ENCODE results near the gene BAG5. TPM values are rescaled to one million over a fixed set of nuclear protein-coding genes. Genes with fewer than 3 reads are reported as not detected.

BAG5 gene
- total and polyA plus RNA-seq, 4 experiments from 2014 or later: 33.1 to 39.5 (median 37.0) TPM

Other genes with a start within 250 kb of the BAG5 start
- 100 to 1,000 TPM; 265 to 269 TPM for gene EIF5, start 228.4 kb downstream of the BAG5 start, total RNA-seq
- gene EIF5, start 228.4 kb downstream of the BAG5 start, polyA plus RNA-seq: 100 to 1,000 TPM; 333 to 395 TPM
- gene MARK3, start 177.2 kb downstream of the BAG5 start, total RNA-seq: 100 to 1,000 TPM; 108 to 113 TPM
- 10 to 100 TPM; 18.4 to 44.7 TPM for gene MARK3, start 177.2 kb downstream of the BAG5 start, polyA plus RNA-seq
- 1 to 10 TPM; 2.8 to 3.0 TPM for gene CKB, start 39.8 kb downstream of the BAG5 start, total RNA-seq
- 1 to 10 TPM; 2.0 to 2.1 TPM for gene CKB, start 39.8 kb downstream of the BAG5 start, polyA plus RNA-seq
- gene TRMT61A, start 33.5 kb downstream of the BAG5 start, total RNA-seq: 10 to 100 TPM; 14.0 TPM
- 1 to 10 TPM; 4.6 to 9.3 TPM for gene TRMT61A, start 33.5 kb downstream of the BAG5 start, polyA plus RNA-seq
- gene COA8, start 303 bp upstream of the BAG5 start, total RNA-seq: 10 to 100 TPM; 26.1 to 29.2 TPM
- 10 to 100 TPM; 52.9 to 63.9 TPM for gene COA8, start 303 bp upstream of the BAG5 start, polyA plus RNA-seq
- gene KLC1, start 66.6 kb upstream of the BAG5 start, total RNA-seq: 100 to 1,000 TPM; 242 to 278 TPM
- gene KLC1, start 66.6 kb upstream of the BAG5 start, polyA plus RNA-seq: 10 to 100 TPM; 31.8 to 88.9 TPM
- gene XRCC3, start 152.8 kb upstream of the BAG5 start, total RNA-seq: 10 to 100 TPM; 10.3 to 12.6 TPM
- gene XRCC3, start 152.8 kb upstream of the BAG5 start, polyA plus RNA-seq: 1 to 10 TPM; 2.2 to 3.2 TPM
- gene ZFYVE21, start 153.2 kb upstream of the BAG5 start, total RNA-seq: 10 to 100 TPM; 17.4 to 18.8 TPM
- 10 to 100 TPM; 17.2 to 18.0 TPM for gene ZFYVE21, start 153.2 kb upstream of the BAG5 start, polyA plus RNA-seq

Data from CD4-positive, alpha-beta memory T cell (primary cell).